Endothelial cell of umbilical vein (primary cell): ENCODE results near the gene PRDM16.

Source experiments
- CTCF ChIP-seq, 2 donors: IDR thresholded peaks; 1 replicate in 1 of 2; 2 replicates in 1 of 2; pipeline ENCODE4 v1.5.1; 2011; ENCODE audit warnings: low read length in 2 of 2, mild to moderate bottlenecking in 2 of 2, moderate library complexity in 2 of 2, control low read depth in 1 of 2, inconsistent platforms in 1 of 2, low read depth in 1 of 2; ENCODE audit not compliant: insufficient read depth in 1 of 2; ENCODE audit errors: extremely low read depth in 1 of 2
- EZH2 ChIP-seq: IDR thresholded peaks from 2 replicates; pipeline ENCODE4 v1.6.1; 2012; ENCODE audit warnings: borderline replicate concordance, low read depth, mild to moderate bottlenecking, moderate library complexity, low read length, inconsistent platforms; ENCODE audit not compliant: severe bottlenecking
- FOS ChIP-seq: IDR thresholded peaks from 2 replicates; pipeline ENCODE4 v1.6.1; 2011; ENCODE audit warnings: mild to moderate bottlenecking, low read length, moderate library complexity, borderline replicate concordance; ENCODE audit not compliant: insufficient read depth
- GATA2 ChIP-seq: IDR thresholded peaks from 2 replicates; pipeline ENCODE4 v1.7.0; 2011; ENCODE audit warnings: low read depth, mild to moderate bottlenecking, moderate library complexity, mixed read lengths, low read length; ENCODE audit not compliant: insufficient read length, insufficient read depth
- JUN ChIP-seq: IDR thresholded peaks from 2 replicates; pipeline ENCODE4 v1.6.1; 2011; ENCODE audit warnings: borderline replicate concordance, low read depth; ENCODE audit not compliant: insufficient read length, insufficient read depth
- MAX ChIP-seq: IDR thresholded peaks from 2 replicates; pipeline ENCODE4 v1.6.1; 2011; ENCODE audit not compliant: insufficient read depth, insufficient read length
- MYC ChIP-seq: IDR thresholded peaks from one replicate; pipeline ENCODE4 v1.6.1; 2011; ENCODE audit warnings: mild to moderate bottlenecking, low read depth, low read length
- POLR2A ChIP-seq: IDR thresholded peaks from 2 replicates; pipeline ENCODE4 v1.6.1; 2012; ENCODE audit warnings: low read depth, mild to moderate bottlenecking, control low read depth, low read length
- POLR2AphosphoS5 ChIP-seq: IDR thresholded peaks from 2 replicates; pipeline ENCODE4 v1.6.1; 2012; ENCODE audit warnings: low read depth, mild to moderate bottlenecking, control low read depth, low read length, moderate library complexity; ENCODE audit not compliant: insufficient read depth

GRCh38 chr1:3359756-3360440 is 290.9 kb downstream of the PRDM16 start:
- TF ChIP-seq CTCF (IDR thresholded peaks at IDR 0.05; ENCODE audit: extremely low read depth in 1 of 2, insufficient read depth in 1 of 2, low read depth in 1 of 2, low read length in 2 of 2) (no peak), POLR2AphosphoS5 (no peak), GATA2 (no peak), POLR2A (no peak), EZH2 (no peak), JUN (no peak), MAX (no peak), MYC (no peak), FOS (no peak)
